ENCODE measurements around the gene FNDC7.
A peak's percentile ranks its signal among the peaks of the same experiment; 100 is the strongest.
"Not testable (repeated sequence)": the region's sequence is repeated elsewhere in the genome, so short reads cannot be mapped to it uniquely, and the experiment has no call there.

FNDC7 gene

GRCh38 chr1:108742253-108742652 lies 29.5 kb downstream of the FNDC7 start:
- no peak for DNase-seq (ENCODE audit: low read depth in 2 of 2)

GRCh38 chr1:108745980-108746381 lies 33.3 kb downstream of the FNDC7 start:
- no peak for DNase-seq (ENCODE audit: low read depth in 2 of 2)

- DNase-seq (ENCODE audit: low read depth in 2 of 2) = peak; percentile 100
Observed at GRCh38 chr1:108746382-108747170, 33.9 kb downstream of the FNDC7 start, which contains the start of gene STXBP3. STXBP3 (plus strand) TSS chr1:108746674; CDS start chr1:108746738, 64 bp downstream.

- peak; percentile 11 to 16 for DNase-seq (ENCODE audit: low read depth in 2 of 2)
Observed at GRCh38 chr1:108747171-108747850, 34.6 kb downstream of the FNDC7 start.

- no peak for DNase-seq (ENCODE audit: low read depth in 2 of 2)
Observed at GRCh38 chr1:108747898-108748297, 35.2 kb downstream of the FNDC7 start.

GRCh38 chr1:108749081-108749480 lies 36.4 kb downstream of the FNDC7 start:
- no peak for DNase-seq (ENCODE audit: low read depth in 2 of 2)

- no peak for DNase-seq (ENCODE audit: low read depth in 2 of 2)
Observed at GRCh38 chr1:108750476-108751181, 37.9 kb downstream of the FNDC7 start.

GRCh38 chr1:108753363-108753762 lies 40.7 kb downstream of the FNDC7 start:
- DNase-seq (ENCODE audit: low read depth in 2 of 2) = no peak

GRCh38 chr1:108758796-108759195 lies 46.1 kb downstream of the FNDC7 start:
- DNase-seq (ENCODE audit: low read depth in 2 of 2) = no peak

- DNase-seq (ENCODE audit: low read depth in 2 of 2) = no peak
Observed at GRCh38 chr1:108767115-108767514, 54.4 kb downstream of the FNDC7 start.

- no peak for DNase-seq (ENCODE audit: low read depth in 2 of 2)
Observed at GRCh38 chr1:108767708-108768107, 55.0 kb downstream of the FNDC7 start.

- DNase-seq (ENCODE audit: low read depth in 2 of 2) = no peak
Observed at GRCh38 chr1:108777839-108778238, 65.1 kb downstream of the FNDC7 start.

GRCh38 chr1:108779455-108779854 lies 66.7 kb downstream of the FNDC7 start:
- no peak for DNase-seq (ENCODE audit: low read depth in 2 of 2)

- DNase-seq (ENCODE audit: low read depth in 2 of 2) = no peak
Observed at GRCh38 chr1:108780937-108781574, 68.3 kb downstream of the FNDC7 start.

- DNase-seq (ENCODE audit: low read depth in 2 of 2) = not testable (repeated sequence)
Observed at GRCh38 chr1:108781575-108781944, 68.9 kb downstream of the FNDC7 start.

GRCh38 chr1:108785264-108785663 lies 72.6 kb downstream of the FNDC7 start:
- no peak for DNase-seq (ENCODE audit: low read depth in 2 of 2)

GRCh38 chr1:108785880-108786279 lies 73.2 kb downstream of the FNDC7 start:
- no peak for DNase-seq (ENCODE audit: low read depth in 2 of 2)

GRCh38 chr1:108791790-108792189 lies 79.1 kb downstream of the FNDC7 start:
- no peak for DNase-seq (ENCODE audit: low read depth in 2 of 2)

All from stimulated activated CD4-positive, alpha-beta T cell treated with anti-CD3 and anti-CD28 coated beads, Interleukin-4, amount 100 ng/mL, for 48 hours (primary cell).